Stimulated activated CD8-positive, alpha-beta memory T cell treated with anti-CD3 and anti-CD28 coated beads, Interleukin-4, amount 100 ng/mL, for 4 hours (primary cell): ENCODE data around the gene FARS2.

Source experiments
- DNase-seq, 2 donors: peaks; one replicate each; pipeline ENCODE4 v3.0.0-alpha.2; 2020; ENCODE audit warnings: low read depth in 2 of 2, low spot score in 1 of 2

Gene FARS2

DNA sequence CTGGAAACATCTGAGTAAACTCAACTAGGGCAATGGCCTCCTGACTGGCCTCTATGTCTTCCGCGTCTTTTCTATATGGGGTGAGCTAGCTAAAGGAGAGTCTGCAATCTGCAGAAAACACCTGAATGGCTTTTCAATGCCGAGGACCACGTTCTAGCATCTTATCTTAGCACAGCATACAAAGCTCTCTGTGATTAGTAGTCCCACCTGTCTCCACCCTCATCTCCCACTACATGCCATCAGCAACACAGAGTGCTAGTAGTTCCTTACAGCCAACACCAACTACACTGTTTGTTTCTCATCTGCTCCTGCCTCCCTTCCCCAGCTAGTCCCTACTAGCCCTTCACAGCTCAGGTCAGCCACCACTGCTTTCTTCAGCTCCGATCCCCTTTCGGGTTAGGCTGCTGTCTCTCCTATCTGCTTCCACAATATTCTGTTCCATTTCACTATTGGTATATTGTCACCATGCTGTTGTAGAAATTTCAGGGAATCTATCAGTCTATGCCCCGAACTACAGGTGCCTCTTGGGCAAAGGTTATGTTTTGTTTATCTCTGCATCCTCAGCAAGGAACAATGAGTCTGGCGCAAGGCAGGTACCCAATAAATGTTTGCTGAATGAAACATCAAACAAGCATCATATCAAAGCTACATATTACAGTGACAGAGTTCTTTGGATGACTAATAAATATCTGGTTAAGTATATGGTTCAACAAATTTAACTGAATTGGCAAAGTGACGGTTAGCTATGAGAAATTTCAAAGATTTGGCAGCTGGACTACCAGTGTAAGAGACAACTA is 12.8 kb upstream of the FARS2 start:
- DNase-seq: no peak

DNA sequence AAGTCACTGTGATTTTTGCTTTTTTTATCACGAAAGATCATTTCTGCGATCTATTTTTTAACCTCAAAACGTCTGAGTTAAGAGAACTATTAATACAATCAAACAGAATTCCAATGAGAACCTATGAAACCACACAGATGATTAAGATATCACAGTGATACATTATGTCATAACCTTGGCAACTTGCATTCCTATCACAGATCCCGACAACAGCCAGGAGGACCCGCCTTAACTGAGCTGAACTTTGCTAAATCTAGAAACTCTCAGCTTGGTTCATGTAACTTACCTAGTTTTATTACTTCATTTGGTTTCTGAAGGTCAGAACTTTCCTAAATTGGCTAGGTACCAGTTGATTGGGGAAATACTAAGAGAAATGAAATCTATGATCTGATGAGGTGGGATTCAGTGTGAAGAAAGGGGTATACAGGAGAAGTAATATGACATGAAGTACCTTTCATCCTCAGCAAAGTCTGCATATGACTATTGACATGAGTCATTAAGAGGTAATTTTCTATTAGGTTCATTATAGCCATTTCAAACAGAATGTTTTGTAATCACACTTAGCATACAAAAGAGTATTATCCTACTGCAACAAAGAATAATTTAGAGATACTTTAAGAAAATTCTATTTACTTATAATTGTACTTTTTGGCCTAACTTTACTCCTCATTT is 11.7 kb upstream of the FARS2 start:
- DNase-seq: no peak

DNA sequence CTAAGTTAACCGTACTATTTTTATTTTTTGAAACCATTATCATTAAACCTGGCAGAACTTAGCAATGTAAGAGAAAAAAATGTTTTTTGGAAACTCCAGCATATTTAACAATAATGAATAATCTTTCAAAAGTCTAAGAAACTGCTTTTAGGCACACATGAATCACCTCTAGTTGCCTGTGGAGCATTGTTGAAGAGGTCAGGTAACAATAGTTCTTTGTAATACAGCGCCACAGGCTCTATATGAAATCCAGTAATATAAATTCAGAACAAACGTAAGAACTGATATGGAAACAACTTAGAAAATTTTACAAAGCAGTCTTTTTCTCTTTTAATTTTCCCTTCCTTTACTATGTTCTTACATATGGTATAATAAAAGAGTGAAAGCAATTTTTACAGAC is 10.9 kb upstream of the FARS2 start:
- DNase-seq: no peak

DNA sequence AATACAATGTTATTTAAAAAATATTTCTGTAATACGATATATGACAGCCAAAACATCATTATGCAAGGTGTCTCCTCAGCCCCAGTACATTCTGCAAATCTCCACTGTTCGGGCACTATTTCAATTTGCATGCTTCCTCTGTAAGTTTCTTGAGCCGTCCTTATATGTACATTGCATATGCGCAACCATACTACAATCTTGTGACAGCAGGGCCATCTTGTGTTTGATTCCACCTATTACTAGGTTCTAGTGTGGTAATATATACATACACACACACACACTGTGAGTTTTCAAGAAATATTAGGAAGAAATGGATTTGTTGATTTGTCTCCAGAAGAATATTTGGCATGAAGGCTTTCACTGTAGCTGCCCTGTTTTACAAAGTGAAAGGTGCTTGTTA is 10.4 kb upstream of the FARS2 start:
- no peak for DNase-seq

DNA sequence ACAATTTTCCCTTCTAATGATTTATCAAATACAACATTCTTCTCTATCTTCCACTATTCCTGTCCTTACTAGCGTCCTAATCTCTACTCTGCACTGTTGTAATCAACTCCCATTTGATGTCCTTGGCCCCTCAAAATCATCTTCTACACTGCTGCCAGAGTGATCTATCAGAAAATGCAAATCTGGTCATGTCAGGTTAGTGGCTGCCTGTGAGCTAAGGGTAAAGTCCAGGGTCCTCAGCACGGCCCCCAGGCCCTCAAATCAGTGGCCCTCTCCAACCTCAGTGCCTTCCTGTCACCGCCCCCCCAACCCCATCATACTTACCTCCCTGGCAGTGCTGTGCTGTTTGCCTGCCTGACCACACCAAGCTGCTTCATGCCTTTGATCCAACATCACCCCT is 4.4 kb upstream of the FARS2 start:
- no peak for DNase-seq

DNA sequence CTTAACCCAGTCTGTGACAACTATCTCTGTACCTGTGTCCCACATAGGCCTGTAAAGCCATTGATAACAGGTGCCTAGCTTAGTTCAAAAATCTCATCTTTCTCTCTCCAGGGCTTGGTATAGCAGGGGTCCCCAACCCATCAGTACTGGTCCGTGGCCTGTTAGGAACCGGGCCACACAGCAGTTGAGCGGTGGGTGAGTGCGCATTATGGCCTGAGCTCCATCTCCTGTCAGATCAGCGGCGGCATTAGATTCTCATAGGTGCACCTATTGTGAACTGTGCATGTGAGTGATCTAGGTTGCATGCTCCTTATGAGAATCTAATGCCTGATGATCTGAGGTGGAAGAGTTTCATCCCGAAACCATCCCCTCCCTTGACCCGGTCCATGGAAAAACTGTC is 3.9 kb upstream of the FARS2 start:
- DNase-seq: no peak

DNA sequence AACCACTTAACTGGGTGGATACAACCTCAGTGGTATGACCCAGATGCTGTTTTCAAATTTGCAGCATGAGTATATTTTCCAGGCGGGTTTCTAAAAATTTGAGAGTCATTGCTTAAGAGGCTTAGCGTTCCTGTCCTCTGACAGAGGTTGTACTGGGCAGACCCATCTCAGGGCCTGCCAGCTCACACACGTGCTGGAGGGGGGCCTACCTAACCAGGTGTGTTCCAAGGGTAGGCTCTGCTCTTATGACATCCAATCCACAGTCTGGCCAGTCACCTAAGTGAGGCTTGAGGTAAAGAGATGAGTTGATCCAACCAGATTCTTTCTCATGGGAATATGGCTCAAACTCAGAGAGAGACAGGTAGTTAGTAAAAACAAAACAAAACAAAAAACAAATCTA is 1.9 kb upstream of the FARS2 start:
- DNase-seq: no peak

DNA sequence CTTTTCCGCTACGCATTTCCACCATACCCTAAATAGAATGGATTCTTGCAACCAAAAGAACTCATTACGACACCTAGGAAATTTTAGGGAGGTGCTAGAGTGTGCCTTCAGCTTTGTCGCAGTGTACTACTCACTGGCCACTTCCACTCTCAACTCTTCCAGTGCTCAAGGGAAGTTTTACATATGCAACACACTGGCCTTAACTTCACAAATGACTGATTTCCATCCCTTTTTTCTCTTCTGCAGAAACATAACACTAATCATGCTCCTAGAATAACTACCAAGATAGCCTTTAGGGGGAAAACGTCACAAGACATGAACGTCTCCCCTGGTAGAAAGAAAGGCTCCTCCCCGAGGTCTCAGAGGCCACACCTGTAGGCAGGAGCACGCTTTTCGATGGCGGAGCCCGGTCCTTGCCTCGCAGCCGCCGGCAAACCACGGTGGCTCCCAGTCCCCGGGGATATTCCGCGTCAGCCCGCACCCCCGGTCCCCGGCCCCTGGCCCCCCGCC is 1.1 kb upstream of the FARS2 start:
- peak; percentile 52 to 59 for DNase-seq

DNA sequence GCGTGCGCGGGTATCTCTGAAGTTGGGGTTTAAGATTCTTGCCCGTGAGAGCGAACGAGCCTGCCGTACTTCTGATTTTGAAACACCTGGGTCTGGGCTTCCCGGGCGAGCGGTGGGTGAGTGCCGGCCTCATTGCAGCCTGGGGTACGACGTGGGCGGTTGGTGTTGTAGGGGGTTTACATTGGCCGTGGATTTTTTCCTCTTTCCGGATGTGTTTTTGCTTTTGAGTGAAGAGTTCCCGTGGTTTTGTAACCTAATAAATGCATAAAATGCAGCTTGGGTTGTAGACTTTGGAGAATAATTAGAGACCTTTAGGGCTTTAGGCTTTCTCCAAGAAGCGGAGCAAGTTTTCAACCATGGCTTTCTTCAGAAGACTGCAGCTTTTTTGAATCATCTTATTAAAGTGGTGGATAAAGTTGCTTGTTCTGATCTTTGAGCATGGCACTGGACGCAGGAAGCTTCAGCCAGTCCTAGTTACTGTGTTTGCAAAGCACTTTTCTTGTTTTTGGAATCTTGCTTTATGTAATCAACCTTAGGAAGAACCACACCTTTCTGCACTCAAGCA is 314 bp downstream of the FARS2 start:
- no peak for DNase-seq

DNA sequence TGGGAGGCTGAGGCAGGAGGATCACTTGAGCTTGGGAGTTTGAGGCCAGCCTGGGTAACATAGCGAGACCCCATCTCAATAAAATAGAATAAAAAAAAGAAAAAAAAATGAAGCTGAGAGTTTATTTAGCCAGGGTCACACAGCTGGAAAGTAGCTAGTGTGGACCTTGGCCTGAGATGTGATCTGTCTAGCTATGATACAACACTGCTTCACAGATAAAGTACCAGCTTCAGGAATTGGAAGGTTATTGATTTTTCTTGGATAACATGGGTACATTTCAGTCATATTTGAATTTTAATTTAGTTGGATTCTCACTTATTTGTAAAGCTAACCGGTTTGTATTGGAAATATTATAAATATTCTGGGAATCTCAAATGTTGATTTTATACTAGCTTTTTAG is 5.1 kb downstream of the FARS2 start:
- DNase-seq: no peak

DNA sequence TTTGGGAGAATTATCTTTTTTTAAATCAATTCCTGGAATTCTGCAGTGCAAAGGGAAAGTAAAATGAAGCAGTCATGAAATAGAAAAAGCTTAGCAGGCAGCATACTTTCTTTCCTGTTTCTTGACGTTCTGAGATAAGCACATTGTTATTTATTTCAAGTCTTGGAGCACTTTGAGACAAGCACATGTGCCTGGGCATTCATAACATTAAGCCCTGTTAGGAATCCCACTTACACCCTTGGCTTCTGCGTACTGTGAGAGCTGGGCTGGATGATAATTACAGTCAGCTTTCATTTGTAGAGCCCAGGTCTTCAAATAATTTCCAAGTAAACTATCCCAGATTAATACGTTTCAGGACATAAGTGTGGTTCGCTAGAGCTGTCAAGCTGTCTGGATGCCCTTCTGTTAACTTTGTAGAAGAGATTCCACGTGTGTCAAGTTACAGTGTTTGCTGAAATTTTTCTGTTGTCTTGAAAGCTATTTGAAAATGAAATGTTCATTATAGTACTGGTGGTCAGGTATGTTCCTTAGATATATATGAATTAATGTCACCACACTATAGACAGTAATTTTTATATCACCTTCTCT is 8.9 kb downstream of the FARS2 start:
- DNase-seq: no peak

DNA sequence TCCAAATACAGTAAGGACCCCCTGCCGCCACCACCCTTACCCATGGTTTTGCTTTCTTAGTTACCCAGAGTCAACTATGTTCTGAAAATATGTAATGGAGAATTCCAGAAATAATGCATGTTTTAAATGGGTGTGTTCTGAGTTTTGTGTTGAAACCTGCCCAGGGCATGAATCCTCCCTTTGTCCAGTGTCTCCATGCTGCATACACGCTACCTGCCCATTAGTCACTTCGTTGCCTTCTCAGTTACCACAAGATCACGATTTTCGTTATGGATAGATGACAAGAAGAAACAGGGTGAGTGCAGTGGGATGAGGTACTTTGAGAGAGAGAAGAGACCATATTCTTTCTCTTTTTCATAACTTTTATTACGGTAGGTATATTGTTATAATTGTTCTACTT is 10.6 kb downstream of the FARS2 start:
- DNase-seq: no peak

DNA sequence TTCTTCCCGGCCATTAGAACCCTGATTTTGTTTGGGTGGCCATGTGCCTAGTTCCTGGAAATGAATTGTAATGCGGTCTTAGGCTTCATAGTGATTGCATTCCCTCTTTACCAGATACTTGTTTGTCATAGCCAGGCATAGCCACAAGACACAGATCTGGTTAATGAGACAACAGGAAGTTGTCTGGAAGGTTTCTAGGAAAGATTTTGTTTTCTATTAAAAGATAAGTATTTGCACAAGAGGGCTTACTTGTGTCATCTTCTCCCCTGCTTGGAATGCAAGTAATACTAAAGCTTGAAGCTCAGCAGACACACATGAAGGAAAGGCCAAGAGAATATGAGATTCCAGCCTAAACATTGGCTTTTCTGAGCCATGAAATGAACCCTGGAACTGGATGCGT is 12.9 kb downstream of the FARS2 start:
- DNase-seq: no peak

DNA sequence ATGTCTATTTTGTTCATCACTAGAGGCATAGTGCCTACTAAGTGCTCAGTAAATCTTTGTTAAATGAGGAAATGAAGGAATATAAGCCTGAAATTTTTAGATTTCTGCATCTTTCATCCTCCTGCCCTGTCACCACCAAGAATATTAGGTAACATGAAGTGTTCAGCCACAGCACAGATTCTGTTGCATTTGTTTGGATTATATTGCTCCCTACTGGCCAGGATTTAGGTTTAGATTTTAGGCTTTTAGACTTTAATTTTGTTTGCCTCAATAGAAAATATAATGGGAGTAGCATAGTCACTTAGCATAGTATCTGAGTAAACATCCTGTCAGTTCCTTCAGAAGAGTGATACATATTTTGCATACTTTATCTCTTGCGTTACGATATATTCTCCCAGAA is 14.2 kb downstream of the FARS2 start:
- no peak for DNase-seq

DNA sequence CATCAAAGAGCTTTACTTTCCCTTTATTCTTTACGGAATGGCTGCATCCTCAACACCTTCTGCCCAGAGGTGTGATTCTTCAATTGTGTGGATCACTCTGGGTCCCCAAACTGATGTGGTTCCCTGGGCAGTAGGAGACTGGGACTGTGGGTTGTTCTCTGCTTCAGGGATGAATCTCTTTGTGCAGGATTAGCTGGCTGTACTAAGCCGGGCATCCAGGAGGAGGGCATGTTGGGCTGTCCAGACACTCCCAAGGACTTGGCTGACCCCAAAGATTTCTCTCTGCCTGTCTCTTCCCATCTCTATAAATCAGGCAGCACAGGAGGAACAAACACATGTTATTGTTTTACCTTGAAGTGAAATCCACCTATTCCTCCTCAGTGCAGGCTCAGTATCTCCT is 15.3 kb downstream of the FARS2 start:
- no peak for DNase-seq

DNA sequence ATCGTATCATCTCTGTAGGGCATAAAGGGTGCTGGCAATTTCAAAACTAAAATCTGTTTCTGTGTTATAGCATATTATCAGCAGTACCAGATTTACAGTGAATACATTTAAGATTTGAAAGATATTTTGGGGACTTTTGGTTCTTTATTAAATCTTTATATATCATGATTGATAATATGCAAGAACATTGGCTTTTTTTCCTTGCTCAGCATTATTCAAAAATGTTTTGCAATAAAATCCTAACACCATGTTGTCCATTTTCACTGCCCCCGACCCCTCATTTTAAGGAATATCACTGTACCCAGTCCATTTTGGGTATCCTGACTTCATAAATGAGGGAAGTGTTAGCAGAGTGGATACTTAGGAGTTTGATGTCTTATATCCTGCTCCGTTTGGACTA is 16.3 kb downstream of the FARS2 start:
- no peak for DNase-seq

DNA sequence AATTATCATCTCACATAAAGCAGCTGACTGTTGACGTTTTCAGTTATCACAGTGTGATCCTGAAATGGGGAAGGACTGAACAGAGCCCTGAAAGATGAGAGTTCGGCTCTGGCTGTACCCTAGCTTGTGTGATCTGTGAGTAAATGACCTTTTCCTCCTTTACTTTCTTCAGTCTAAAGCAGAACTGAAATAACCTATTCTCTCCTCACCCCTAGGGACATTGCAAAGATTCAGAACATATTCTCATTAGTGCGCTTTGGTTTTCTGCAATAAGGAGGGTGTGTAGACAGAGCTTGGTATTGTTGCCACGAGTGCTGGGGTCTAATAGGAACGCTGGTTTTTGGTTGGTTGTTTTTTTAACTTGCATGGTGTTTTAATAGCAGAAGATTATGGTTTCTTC is 16.7 kb downstream of the FARS2 start:
- no peak for DNase-seq

DNA sequence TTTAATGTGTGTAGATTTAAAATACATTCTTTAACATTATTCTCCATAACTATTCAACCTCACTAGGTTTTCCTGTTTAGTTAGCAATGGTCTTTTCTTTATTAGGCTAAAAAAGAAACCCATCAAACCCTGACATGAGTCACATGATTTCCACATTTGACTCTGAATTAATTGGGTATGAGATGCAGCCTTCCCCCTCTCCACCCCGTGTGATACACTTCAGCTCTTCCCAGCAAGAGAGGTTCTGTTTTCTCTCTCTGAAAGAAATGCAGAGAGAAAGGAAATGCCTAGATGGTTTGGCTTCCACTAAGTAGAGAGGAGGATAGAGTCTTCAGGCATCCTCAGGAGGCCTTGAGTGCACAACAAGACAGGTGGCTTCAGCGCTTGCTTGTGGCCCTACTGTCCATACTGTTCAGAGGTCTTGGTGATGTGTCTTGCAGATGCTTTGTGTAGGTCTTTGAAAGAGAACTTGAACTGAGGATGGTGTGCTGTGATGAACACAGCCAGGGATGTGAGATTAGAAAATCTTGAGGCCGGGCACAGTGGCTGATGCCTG is 17.3 kb downstream of the FARS2 start:
- DNase-seq: no peak

DNA sequence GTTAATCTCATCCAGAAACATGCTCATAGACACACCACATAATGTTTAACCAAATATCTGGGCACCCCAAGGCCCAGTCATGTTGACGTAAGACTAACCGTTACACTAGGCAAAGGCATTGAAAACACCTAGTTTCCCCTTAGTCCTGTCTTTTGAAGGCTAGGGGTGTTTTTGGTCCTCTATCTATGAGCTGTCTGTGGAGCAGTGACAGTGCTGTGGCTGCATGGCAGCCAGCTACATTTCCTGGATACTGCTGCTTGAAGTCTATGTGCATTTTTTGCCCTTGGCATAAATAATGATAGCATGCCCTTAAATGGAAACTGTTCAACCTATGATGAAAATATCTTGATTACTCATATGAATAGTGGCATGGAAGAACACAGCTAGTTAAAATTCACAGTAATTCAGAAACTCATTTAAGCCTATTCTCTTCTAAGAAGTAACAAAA is 18.6 kb downstream of the FARS2 start:
- no peak for DNase-seq

DNA sequence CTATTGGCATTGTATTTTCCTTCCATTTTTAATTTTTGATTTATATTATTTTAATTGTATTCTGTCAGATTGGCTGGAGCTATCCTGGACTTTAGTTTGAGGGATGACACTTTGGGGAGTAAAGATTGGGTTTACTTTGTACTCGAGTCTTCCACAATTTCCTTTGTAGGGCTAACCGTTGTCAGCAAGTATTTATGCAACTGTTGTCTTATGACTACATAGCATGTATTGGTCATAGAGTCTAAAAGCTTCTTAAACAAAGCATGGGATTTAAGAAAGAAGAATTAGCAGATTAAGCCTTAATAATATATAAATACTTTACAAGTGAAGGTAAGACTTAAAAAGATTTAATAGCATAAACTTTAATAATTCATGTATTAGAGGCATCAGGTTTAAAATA is 19.6 kb downstream of the FARS2 start:
- no peak for DNase-seq

DNA sequence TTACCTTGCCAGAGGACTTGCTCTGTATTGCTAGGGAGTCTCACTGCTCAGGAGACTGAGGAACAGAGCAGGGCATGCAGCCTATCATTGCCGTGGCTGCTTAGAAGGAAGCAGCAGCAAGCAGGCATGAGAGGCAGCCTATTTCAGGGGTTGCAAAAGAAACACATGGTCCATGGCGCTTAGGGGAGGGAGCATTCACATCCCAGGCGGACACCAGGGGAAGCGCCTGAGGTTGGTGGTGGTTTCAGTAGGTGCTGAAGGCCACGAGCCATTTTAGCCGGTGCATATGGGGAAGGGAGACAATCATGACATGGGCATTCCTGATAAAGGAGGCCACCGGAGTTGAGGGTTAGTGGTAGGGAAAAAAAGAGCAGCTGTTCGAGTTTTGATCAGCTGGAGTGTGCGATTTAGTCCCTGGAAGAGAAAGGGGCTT is 20.9 kb downstream of the FARS2 start:
- DNase-seq: no peak

DNA sequence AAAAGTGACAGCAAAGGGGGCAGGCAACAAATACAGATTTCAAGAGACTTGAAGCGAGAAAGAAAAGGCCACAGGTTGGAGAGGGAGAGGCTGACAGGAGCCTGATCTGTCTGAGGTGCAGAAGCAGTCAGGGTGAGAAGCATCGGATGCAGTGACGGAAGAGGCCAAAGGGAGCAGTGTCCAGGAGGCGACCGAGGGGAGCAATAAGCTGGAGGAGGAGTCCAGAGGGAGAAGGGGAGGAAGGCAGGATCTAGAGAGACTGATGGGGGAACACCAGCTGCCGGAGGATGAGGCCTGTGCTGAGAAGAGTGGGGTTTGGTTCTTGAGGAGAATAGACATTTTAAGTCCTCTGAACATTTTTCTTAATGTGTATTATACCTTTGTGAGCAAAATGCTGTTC is 23.8 kb downstream of the FARS2 start:
- DNase-seq: no peak
